HG02642 (cell line): ENCODE results near the gene RAB3GAP1.
"Not testable (repeated sequence)": the region's sequence is repeated elsewhere in the genome, so short reads cannot be mapped to it uniquely, and the experiment has no call there.

Experiments used
- ATAC-seq: cut with Tn5 transposase; IDR thresholded peaks from one replicate; pipeline ENCODE4 v1.9.1; 2021; ENCODE audit warnings: mild to moderate bottlenecking; ENCODE audit not compliant: unreplicated experiment, poor library complexity

Gene RAB3GAP1

GRCh38 chr2:135099802-135100483 lies 47.9 kb downstream of the RAB3GAP1 start:
- no peak for ATAC-seq

DNA sequence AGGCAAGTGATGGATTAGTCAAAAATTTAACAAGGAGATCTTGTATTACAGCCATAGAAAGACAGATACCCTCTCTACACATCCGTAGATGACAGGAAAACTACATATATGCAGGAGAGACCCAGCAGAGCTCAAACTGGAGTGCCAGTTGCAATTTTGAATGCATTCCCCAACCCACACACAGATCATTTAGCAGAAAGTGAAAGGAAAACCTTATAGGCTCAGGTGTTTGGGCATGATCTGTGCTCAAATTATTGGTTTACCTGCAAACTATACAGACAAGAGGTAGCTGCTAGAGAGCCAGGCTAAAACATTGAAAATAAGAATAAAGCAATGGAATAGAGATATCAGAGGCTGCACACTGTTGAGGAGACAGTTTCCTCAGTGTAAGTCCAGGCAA lies 51.8 kb downstream of the RAB3GAP1 start:
- no peak for ATAC-seq

- ATAC-seq = not testable (repeated sequence)
Measured at GRCh38 chr2:135105513-135106316, 53.6 kb downstream of the RAB3GAP1 start.

GRCh38 chr2:135113322-135113721 lies 61.2 kb downstream of the RAB3GAP1 start:
- ATAC-seq = no peak

GRCh38 chr2:135119582-135119981 lies 67.5 kb downstream of the RAB3GAP1 start:
- ATAC-seq = no peak

GRCh38 chr2:135121016-135121657 lies 69.0 kb downstream of the RAB3GAP1 start:
- ATAC-seq = no peak

- ATAC-seq = not testable (repeated sequence)
Measured at GRCh38 chr2:135121658-135122039, 69.6 kb downstream of the RAB3GAP1 start.

- no peak for ATAC-seq
Measured at GRCh38 chr2:135124924-135125886, 73.1 kb downstream of the RAB3GAP1 start.

- ATAC-seq = no peak
Measured at GRCh38 chr2:135125940-135126339, 73.8 kb downstream of the RAB3GAP1 start.

DNA sequence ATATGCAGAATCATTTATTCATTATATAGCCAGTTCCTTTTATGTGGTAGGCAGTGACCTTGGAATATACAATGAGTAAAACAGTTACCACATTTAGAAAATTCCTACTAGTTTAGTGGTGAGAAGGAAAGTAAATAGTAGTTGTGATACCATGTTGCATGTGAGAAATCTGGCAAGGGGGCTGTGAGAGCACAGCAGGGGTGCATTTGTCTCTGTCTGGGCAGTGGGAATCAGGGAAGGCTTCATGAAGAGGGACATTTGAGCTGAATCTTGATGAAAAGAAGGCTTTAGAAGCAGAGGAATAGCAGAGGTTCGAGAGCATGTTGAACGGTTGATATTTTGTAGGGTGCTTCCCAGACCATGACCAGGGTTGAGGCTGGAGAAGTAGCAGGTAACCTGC lies 78.7 kb downstream of the RAB3GAP1 start:
- no peak for ATAC-seq

- ATAC-seq = no peak
Measured at GRCh38 chr2:135132314-135132713, 80.2 kb downstream of the RAB3GAP1 start.

GRCh38 chr2:135140606-135141005 lies 88.5 kb downstream of the RAB3GAP1 start:
- no peak for ATAC-seq

- ATAC-seq = no peak
Measured at GRCh38 chr2:135142323-135142722, 90.2 kb downstream of the RAB3GAP1 start.

DNA sequence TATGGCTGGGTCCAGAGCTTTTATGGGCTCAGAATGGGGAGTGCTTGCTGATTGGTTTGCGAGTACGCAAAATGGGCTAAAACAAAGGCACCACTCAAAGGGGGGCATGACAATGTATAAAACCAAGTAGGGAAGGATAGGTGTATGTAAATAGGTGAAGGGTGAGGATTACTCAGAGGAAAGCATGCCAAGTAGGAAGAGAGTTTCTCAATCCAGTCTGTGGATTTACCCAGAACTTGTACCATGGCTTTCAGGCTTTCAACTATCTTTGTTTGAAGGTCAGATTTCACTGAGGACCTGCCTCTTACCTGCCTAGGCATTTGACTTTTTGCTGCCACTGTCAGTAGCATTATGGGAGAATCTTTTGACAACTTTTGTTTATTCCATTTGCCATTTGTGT lies 92.3 kb downstream of the RAB3GAP1 start:
- no peak for ATAC-seq

GRCh38 chr2:135149251-135149650 lies 97.2 kb downstream of the RAB3GAP1 start:
- ATAC-seq = no peak

DNA sequence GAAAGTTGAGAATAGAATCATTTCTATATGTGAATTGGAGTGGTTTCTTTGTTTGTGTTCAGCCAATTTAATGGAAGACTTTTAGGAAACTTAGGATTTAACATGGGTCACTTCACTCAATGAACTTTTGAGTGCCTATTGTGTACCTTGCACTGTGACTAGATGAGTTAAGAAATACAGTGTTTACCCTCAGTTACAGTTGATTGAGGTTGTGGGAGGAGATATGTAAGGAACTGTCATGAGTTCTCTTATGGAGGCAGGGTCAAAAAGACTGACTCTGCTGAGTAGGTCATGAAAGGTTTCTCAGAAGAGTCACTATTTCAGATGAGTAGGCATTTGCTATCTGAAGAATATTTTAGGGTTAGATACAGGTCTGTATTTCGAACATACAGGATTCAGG lies 98.6 kb downstream of the RAB3GAP1 start:
- no peak for ATAC-seq

- ATAC-seq = no peak
Measured at GRCh38 chr2:135151615-135152014, 99.5 kb downstream of the RAB3GAP1 start.

- ATAC-seq = no peak
Measured at GRCh38 chr2:135152361-135152760, 100.3 kb downstream of the RAB3GAP1 start.

GRCh38 chr2:135154962-135155361 lies 102.9 kb downstream of the RAB3GAP1 start:
- no peak for ATAC-seq

DNA sequence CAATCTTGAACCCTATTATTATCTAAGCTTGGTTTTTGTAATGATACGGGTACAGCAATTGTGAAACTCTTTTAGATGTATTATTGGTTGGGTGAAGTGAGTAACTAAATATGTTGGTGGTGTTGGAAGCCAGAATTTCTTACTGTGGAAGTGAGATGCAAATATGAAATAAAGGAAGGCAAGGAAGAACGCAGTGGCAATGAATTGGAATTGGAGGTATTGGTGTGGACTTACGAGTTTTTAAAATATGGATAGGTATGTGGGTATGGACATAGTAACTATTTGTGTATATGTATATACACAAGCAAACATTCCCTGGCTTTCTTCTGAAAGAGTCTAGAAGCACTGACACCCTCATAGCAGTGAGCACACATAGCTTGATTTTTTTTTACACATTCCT lies 105.8 kb downstream of the RAB3GAP1 start:
- ATAC-seq = no peak
